ENCODE data around the gene OSTM1. TPM values are rescaled to one million over a fixed set of nuclear protein-coding genes. Genes with fewer than 3 reads are reported as not detected.

The OSTM1 gene
- total and polyA plus RNA-seq, 9 of the 15 experiments (the other 6 are each of a cell fraction or from before 2014, with no cell fraction given): 5.6 to 29.5 (median 16.3) TPM

DNA sequence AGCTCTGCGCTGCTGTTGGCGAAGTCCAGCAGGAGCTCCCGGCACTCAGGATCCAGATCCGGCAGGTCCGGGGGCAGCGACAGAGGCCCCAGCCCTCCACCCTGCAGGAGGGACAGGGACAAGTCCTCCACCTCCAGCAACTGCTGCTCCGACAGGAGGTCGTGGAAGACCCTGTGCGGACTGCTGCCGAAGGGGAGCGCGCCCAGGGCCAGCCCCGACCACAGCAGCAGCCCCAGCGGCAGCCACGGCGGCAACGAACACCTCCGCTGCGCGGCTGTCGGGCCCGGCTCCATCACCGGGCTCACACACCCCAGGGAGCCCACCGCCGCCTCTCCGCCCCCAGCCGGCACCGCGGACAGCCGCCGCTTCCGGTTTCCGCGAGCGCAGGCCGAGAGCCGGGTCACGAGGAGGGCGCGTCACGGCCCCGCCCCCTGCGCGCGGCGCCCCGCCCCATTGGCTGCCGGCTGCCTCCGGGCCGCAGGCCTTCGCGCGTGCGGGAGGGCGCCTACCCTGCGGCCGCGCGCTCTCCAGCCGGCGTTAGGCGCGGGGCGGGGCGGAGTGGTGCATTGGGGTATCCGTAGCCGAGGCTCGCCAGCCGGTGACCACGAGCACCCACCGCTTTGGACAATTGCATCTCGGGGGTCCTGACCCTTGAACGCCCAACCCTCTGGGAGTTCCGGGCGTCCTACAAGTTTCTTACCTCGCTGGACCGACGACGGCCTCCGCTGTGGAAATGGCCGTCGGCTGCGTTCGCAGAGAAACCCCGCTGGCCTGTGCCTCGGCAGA lies at the start of gene OSTM1 (continued):
- TF ChIP-seq MYNN (IDR thresholded peaks at IDR 0.05): no peak
- TF ChIP-seq MYNN (CRISPR knock-in tag; IDR thresholded peaks at IDR 0.05): no peak
- TF ChIP-seq POLR2G (IDR thresholded peaks at IDR 0.05; ENCODE audit: low read depth, low read length): peak; percentile 96
- peak; percentile 68 for TF ChIP-seq NCOA6 (IDR thresholded peaks at IDR 0.05)
- peak; percentile 34; the same call in 1 of the 2 replicates for TF ChIP-seq STAG1 (CRISPR knock-in tag; IDR thresholded peaks at IDR 0.05; ENCODE audit: borderline replicate concordance)
- TF ChIP-seq KLF1 (tag; IDR thresholded peaks at IDR 0.05): peak; percentile 86
- 0 out of 2 replicates have a peak, but pooled peaks have one; percentile 16 for TF ChIP-seq TARDBP (IDR thresholded peaks at IDR 0.05)
- TF ChIP-seq KAT2B (IDR thresholded peaks at IDR 0.05; ENCODE audit: low read depth, low read length): no peak
- TF ChIP-seq SUPT5H (IDR thresholded peaks at IDR 0.05): peak; percentile 66
- peak; percentile 34 for TF ChIP-seq PRDM10 (IDR thresholded peaks at IDR 0.05; ENCODE audit: partially characterized antibody)
- 0 out of 2 replicates have a peak, but pooled peaks have one; percentile 44 for TF ChIP-seq OTX1 (CRISPR knock-in tag; IDR thresholded peaks at IDR 0.05)
- TF ChIP-seq VEZF1 (CRISPR knock-in tag; IDR thresholded peaks at IDR 0.05): peak; percentile 74
- TF ChIP-seq ZNF253 (CRISPR knock-in tag; conservative IDR thresholded peaks at IDR 0.05): no peak
- TF ChIP-seq CREM (IDR thresholded peaks at IDR 0.05; ENCODE audit: low read depth): peak; percentile 85
- TF ChIP-seq REST (IDR thresholded peaks at IDR 0.05; ENCODE audit: borderline replicate concordance): peak; percentile 95
- TF ChIP-seq REST (CRISPR knock-in tag; IDR thresholded peaks at IDR 0.05; ENCODE audit: low read depth): peak; percentile 95

Measured in K562 (cell line).